HG02642 (cell line): Measurements from ENCODE around the gene KIFAP3.
"Not testable (repeated sequence)": the region's sequence is repeated elsewhere in the genome, so short reads cannot be mapped to it uniquely, and the experiment has no call there.

Source experiments
- ATAC-seq: cut with Tn5 transposase; IDR thresholded peaks from one replicate; pipeline ENCODE4 v1.9.1; 2021; ENCODE audit warnings: mild to moderate bottlenecking; ENCODE audit not compliant: unreplicated experiment, poor library complexity

KIFAP3 gene

DNA sequence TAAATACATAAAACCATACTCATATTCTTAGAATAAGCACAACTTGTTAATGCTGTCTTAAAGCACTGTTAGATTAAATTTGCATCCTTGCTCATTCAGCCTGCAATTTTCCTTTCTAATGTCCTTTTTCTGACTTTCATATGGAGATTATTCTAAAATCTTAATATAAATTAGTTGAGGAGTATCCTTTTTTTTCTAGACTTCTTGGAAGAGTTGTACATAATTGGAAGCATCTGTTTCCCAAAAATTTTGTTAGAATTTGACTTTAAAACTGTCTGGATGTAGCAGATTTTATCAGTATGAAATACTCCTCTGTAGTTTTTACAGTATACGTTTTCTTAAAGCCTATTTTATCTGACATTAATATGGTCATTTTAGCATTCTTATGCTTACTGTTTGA lies 9.7 kb downstream of the KIFAP3 start:
- no peak for ATAC-seq

DNA sequence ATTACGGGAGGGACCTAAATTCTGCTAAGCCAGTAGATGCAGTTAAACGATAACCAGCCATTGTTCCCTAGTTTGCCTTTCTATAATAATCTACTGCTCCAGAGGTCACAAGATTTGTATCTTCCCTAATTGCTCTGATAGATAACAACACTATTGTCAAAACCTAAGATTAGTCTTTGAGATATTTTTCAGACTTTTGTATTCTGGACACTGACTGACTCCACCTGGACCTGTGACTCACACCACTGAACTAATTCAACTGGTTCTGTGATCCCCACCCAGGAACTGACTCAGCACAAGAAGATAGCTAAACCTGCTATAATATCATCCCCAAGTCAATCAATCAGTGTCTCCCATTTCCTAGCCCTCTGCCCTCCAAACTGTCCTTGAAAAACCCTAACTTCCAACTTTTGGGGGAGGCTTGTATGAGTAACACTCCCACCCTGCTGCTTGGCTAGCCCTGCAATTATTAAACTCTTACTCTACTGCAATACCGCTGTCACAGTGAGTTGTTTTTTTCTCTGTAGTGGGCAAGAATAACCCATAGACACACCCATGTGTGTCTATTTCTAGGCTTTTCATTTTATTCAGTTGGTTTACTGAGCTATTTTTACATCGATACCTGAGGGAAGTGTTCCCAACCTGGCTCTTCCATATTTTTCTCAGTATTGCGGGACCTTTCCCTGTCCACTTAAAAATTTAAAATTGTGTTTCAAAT lies 11.2 kb downstream of the KIFAP3 start:
- ATAC-seq, result no peak

DNA sequence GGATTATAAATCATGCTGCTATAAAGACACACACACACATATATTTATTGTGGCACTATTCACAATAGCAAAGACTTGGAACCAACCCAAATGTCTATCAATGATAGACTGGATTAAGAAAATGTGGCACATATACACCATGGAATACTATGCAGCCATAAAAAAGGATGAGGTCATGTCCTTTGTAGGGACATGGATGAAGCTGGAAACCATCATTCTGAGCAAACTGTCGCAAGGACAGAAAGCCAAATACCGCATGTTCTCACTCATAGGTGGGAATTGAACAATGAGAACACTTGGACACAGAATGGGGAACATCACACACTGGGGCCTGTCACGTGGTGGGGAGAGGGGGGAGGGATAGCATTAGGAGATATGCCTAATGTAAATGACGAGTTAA lies 12.8 kb downstream of the KIFAP3 start:
- not testable (repeated sequence) for ATAC-seq

DNA sequence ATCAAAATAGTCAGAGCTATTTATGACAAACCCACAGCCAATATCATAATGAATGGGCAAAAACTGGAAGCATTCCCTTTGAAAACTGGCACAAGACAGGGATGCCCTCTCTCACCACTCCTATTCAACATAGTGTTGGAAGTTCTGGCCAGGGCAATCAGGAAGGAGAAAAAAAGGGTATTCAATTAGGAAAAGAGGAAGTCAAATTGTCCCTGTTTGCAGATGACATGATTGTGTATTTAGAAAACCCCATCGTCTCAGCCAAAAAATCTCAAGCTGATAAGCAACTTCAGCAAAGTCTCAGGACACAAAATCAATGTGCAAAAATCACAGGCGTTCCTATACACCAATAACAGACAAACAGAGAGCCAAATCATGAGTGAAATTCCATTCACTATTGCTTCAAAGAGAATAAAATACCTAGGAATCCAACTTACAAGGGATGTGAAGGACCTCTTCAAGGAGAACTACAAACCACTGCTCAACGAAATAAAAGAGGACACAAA lies 14.4 kb downstream of the KIFAP3 start:
- ATAC-seq, result not testable (repeated sequence)

DNA sequence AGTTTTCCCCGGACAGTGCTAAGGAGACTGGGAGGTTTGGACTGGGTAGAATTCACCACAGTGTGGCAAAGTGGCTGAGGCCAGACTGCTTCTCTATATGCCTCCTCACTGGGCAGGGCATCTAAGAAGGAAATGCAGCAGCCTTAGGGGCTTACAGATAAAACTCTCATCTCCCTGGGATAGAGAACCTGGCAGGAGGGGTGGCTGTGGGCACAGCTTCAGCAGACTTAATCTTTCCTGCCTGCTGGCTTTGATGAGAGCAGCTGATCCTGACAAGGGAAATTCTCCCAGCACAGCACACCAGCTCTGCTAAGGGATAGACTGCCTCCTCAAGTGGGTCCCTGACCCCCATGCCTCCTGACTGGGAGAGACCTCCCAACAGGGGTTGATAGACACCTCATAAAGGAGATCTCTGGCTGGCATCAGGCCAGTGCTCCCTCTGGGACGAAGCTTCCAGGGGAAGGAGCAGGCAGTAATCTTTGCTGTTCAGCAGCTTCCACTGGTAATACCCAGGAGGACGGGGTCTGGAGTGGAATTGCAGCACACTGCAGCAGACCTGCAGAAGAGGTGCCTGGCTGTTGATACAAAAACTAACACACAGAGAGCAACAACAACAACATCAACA lies 25.2 kb downstream of the KIFAP3 start:
- no peak for ATAC-seq

DNA sequence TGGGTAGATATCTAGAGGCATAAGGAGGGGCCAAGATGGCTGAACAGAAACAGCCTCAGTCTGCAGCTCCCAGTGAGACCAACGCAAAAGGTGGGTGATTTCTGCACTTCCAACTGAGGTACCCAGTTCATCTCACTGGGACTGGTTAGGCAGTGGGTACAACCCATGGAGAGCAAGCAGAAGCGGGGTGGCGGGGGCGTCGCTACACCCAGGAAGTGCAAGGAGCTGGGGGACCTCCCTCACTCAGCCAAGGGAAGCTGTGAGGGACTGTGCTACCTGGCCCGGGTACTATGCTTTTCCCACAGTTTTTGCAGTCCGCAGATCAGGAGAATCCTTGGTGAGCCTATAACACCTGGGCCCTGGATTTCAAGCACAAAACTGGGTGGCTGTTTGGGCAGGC lies 26.0 kb downstream of the KIFAP3 start:
- ATAC-seq, result no peak

DNA sequence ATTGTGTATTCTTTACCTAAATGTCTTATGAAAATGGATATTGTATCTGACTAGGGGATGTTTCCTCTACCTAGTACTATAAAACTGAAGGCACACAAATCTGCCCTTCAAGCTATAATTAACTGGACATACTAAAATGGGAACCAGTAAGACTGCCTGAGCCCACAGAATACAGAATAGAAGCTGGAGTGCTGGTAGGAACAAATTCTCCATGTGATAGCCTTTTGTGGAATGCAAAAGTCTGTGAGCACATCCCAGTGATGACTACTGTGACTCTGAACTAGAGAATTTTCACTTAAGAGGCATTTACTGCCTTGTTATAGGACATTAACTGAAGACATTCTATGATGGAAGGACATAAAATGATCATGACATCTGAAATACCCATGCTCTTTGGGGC lies 30.3 kb downstream of the KIFAP3 start:
- no peak for ATAC-seq

DNA sequence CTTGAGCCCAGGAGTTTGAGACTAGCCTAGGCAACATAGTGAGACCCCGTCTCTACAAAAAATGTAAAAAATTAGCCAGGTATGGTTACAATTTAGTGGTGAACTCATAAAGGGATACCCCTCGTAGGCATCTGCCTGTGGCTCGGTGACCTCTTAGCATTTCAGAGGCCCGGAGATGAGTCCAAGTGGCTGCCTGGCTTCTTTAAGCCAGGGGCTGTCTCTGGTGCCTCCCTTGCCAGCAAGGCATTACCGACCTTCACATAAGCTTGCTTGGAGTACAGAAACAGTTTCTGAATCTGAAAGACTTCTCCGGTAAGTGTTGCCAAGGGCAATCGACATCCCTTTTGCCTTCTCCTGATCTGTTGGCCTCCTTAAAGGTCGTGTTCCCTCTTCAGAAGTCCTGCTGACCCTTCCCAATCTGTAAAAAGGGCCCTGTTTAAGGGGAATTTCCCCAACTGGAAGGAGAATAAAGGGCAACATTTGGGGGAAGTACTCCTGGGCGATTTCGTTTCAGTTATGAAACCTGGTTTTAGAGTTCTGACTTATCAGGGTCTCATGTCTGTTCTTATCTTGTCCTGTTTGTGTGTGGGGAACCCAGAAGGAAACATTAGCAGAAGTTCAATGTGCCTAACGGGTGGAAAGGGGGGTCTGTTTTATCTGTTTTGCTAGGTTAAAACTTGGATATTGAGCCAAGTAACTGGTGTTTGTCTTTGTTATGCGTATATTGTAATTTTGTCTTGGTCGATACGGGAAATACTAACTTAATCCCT lies 32.9 kb downstream of the KIFAP3 start:
- no peak for ATAC-seq

DNA sequence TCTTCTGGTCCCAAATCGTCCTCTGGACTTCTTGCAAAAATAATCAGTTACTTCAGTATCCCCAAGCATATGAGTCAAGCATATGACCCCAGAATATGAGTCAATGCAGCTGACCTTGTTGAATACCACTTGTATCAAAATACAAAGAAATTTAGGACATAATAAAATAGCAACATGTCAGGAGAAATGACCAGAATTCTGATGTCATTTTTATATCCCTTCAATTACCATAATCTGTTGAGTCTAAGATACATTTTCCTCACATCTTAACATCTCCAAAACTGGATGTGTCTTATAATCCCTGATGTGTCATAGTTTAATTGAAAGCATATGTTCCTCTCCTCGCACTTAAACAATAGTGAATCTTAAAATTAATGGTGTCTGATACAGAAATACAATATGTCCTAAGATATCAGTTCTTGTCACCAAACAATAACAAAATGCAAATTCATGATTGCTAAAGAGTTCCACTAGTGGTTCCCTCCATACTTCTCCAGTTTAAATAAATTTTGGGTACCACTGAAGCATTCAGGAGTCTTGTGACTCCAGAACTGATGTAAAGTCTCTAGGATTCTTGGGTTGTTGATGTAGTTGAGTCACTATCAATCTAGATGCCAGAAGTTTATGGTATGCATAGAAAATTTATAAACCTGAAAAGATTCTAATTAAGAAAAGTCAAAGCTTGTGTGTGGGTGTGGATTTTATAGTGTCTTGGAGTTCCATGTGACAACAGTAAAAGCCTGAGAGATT lies 41.8 kb downstream of the KIFAP3 start:
- no peak for ATAC-seq

DNA sequence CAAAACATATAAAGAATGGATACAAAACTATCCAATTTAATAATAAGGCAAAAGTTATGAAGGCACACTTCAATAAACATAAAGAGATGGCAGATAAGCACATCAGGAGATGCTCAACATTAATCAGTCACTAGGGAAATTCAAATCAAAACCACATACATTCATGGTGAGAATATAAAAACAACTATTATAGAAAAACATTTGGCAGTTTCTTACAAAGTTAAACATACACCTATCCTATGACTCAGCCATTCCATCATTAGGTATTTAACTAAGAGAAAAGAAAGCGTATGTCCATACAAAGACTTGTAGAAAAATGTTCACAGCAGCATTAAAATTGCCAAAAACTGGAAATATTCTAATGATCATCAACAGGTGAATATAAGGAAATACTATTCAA lies 44.3 kb downstream of the KIFAP3 start:
- no peak for ATAC-seq

DNA sequence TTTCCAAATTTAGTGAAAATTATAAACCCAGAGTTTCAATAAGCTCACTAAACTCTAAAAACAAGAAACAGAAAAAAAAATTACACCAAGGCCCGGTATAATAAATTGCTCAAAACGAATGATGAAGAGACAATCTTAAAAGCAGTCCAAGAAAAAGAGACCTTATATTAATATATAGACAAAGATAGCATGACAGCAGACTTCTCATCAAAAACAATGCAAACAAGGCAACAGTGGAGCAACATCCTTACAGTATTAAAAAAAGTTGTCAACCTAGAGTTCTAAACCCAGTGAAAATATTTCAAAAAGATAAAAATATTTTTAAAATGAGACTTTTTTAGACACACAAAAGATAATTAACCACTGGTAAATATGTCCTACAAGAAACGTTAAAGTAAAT lies 46.7 kb downstream of the KIFAP3 start:
- ATAC-seq, result no peak

DNA sequence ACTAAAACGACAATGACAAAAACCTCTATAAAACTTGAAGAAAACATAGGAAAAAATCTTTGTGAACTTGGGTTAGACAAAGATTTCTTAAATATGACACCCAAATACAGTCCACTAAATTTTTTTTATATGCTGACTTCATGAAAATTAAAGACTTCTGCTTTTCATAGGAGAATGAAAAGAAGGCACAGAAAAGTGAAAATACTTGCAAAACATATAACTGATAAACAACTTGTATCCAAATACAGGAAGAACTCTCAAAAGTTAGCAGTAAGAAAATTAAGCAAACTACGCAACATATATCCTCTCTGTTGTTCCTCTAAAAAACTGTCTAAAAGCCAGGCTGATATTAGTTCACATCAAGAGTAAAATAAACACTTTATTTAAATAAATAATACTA lies 53.6 kb downstream of the KIFAP3 start:
- no peak for ATAC-seq

DNA sequence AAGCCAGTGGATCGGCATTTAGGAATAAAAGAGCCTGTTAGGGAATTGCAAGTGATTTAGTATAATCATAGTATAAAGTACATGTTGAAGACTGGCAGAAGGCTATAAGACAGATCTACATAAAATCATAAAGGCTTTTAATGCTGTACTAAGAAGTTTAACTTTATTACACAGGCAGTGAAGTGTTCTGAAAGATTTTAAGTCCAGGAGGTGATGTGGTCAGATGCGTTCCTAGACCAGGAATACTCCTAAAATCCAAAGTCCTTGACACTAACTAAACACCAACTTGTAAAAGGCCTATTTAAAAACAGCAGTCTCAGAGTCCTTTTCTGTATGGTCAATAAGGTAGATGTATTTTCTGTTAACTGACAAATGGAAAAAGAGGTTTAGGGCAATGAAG lies 57.0 kb downstream of the KIFAP3 start:
- no peak for ATAC-seq

DNA sequence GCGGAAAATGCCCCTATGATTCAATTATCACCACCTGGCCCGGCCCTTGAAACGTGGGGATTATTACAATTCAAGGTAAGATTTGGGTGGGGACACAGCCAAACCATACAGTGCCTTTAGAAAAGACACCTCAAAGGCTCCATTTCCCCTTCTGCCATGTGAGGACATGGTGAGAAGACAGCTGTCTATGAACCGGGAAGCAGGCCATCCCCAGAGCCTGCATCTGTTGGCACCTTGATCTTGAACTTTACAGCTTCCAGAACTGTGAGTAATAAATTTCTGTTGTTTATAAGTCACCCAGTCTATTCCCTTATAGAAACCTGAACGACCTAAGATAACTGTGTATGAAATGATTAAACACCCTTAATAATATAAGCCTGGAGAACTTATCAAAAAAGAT lies 61.6 kb downstream of the KIFAP3 start:
- ATAC-seq, result no peak

DNA sequence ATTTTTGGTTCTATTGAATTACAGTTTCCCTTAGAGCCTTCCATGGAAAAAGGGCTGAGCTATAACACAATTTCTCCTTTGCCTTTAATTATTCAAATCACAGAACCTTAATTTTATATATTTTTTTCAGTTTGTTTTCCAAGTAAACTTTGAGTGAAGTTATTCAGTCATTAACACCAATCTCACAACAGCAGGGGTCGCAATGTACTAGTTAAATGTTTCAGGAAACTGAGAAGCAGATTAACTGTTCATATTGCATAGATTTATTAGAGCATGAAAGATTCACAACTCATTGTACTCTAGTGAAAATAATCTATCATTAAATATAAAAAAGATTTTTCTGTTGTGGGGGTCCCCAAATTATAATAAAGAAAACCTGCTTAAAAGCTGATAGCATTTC lies 64.1 kb downstream of the KIFAP3 start:
- ATAC-seq, result no peak

DNA sequence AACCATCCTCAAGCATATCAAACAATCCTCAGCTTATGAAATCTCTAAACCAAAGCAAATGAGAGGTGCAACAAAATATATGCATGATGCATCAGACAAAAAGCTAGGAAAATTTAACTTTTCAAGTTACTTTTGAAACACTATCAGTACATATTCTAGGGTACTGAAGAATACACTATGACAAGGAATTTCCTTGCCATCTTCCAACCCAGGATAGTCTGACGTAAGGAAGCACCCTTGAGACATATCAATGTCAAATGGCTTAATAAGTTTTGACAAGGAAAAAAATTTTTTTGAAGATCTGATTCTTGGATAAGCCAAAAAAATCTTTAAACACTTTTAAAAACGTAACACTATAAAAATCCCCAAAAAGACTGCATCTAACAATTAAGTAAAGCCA lies 64.9 kb downstream of the KIFAP3 start:
- no peak for ATAC-seq

DNA sequence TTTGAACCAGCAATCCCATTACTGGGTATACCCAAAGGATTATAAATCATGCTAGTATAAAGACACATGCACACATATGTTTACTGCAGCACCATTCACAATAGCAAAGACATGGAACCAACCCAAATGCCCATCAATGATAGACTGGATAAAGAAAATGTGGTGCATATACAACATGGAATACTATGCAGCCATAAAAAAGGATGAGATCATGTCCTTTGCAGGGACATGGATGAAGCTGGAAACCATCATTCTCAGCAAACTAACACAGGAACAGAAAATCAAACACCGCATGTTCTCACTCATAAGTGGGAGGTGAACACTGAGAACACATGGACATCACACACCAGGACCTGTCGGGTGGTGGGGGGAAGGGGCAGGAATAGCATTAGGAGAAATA lies 65.8 kb downstream of the KIFAP3 start:
- ATAC-seq, result not testable (repeated sequence)

DNA sequence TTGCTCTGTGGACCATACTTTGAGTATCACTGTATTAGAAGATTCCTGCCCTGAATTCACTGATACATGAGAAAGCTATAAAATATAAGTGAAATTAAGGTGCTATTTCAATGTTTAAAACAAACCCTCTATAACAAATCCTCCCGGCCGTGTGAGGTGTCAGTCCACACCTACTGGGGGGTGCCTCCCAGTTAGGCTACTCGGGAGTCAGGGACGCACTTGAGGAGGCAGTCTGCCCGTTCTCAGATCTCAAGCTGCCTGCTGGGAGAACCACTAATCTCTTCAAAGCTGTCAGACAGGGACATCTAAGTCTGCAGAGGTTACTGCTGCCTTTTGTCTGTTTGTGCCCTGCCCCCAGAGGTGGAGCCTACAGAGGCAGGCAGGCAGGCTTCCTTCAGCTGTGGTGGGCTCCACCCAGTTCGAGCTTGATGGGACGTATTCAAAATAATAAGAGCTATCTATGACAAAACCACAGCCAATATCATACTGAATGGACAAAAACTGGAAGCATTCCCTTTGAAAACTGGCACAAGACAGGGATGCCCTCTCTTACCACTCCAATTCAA lies 71.1 kb downstream of the KIFAP3 start:
- not testable (repeated sequence) for ATAC-seq

DNA sequence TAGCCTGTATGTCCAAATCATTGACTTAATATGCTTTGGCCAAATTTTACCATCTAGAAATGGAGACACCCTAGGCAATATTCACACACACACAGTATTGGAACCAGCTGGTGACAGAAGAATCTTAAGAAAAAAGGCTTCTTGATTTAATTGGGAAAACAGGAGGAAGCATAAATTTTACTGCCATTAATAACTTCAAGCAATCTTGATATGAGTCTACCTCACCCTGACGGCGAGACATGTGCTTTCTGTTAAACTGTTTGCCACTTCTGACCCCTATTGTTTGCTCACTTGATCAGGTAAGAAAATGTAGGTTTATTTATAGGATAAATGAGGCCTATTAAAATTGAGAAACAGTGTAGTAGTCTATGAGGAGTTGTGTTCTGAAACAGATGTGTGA lies 73.2 kb downstream of the KIFAP3 start:
- ATAC-seq, result no peak

DNA sequence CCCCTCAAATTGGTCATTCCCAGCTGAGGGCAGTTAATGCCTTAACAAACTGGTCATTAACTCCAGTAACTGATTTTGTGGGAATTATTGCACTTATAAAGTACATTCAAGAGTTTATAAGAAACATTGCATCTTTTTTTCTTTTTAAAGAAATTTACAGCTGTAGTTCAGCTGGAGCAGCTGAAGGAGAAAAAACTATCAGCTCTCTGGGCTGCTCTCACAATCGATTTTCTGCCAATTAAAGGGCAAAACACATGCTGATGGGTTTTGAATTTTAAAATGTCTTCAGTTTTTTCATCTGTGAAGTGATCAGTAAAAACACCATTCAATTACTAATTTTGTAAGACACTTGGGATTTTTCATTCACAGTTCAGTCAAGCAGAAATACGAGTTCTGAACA lies 74.7 kb downstream of the KIFAP3 start:
- no peak for ATAC-seq
